GM19397 (cell line): ENCODE data around the gene FBXO3.

Experiments used
- ATAC-seq: cut with Tn5 transposase; IDR thresholded peaks from one replicate; pipeline ENCODE4 v1.9.1; 2021; ENCODE audit warnings: mild to moderate bottlenecking, moderate library complexity; ENCODE audit not compliant: unreplicated experiment

The FBXO3 gene

DNA sequence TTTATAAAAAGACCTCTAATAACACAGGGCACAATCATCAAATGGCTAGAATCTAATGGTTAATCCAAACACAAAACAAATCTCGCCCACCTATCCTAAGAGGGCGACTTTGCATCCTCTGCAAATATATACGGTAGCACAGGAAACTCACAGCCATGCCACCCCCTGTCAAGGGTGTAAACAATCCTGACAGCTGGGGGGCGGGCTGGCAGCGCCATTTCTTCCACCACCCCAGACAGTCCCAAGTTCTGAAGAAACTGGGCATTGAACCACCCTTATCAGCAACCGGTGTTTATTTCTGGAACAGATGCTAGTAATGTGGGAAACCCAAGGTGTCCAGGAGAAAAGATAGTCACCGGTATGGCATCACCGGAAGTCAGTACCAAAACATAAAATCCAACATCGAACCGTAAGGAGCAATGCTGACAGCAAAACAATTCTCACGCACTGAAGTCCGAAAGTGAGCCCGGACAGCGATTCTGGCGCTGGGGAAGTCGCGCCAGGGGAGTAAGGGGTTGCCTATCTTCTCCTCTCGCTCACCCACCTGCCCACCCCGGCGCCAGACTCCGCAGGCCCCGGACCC, 825 bp downstream of the FBXO3 start:
- peak; percentile 8 for ATAC-seq

DNA sequence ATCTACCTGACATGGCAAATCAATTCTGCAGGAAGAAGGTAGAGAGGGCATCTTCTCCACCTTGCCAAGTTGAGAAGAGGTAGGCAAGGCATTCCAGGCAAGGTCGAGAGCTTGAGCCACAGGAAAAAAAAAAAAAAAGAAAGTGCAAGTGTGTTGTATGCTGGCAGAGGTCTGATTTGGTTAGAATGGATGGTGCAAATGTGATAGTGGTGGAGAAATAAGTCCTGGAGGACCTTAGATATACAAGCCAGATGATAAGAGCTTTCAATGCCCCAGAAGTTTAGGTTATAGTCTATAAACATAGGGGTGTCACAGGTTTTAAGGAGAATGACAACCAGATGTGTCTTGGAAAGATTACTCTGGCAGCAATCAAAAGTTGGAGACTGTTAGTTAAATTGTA, 1.4 kb downstream of the FBXO3 start:
- ATAC-seq: no peak

DNA sequence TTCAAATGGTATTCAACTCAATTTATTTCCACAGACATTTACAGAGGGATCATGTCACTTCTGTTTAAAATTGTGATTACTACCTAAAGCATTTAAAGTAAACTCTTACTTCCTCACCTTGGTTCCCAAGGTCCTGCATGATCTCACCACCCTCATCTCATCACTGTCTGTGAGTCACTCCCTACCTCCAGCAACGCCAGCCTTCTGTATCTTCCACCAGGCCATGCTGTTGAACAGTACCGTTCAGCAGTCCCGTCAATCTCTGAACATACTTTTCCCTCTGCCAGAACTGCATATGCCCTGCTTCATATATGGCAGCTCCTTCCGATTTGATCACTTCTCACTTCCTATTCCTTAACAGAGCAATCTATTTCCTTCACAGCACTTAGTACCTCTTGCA, 2.0 kb downstream of the FBXO3 start:
- ATAC-seq: no peak

DNA sequence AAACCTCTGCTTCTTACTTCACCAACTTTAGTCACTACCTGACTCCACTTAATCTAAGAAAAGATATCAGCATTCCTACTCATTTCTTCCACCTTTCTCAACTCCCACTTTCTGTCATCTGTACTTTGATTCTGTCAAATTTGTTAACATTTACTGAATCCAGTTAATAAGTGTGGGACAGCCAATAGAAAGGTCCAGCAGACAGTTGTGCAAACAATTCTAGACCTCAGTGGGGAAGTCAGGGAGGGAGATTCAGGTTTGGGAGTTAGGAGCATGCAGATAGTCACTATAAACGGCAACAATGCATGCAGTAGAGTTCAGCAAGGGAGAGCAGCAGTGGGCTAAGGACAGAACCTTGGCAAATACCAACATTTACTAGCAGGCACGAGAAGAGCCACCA, 4.1 kb downstream of the FBXO3 start:
- ATAC-seq: no peak

DNA sequence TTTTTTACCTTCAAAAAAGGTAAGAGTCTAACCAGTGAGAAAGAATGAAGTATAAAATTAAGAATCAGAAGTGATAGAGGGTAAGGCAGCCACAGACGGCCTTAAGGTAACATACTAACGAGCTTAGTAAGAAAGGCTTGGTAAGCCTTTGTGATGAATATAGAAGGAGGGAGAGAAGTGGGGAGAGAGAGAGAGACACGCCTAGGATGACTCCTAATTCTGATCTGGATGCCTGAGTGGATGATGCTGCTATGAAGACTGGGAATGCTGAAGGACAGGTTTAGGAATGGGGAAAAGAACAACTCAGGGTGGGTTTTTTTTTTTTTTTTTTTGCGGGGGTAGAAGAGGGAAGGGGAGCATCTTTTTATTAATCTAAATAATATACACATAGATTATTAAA, 4.8 kb downstream of the FBXO3 start:
- ATAC-seq: no peak

DNA sequence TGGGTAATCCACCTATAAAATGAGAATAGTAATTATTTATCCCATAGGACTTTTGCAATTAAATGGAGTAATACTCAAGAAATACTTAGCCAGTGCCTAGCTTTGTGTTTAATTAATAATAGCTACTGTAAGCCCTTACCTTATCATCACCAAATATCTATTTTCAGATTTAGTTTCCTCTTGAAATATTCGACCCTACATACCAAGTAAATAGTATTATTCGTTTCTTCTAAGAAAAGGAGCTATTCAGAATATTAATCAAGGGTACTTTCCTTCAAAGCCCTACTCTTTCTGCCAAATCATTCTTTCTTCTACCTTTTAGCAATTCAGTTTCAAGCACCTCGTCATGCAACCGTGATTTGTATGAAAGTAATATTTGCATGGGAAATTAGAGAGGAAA, 6.7 kb downstream of the FBXO3 start:
- ATAC-seq: no peak

DNA sequence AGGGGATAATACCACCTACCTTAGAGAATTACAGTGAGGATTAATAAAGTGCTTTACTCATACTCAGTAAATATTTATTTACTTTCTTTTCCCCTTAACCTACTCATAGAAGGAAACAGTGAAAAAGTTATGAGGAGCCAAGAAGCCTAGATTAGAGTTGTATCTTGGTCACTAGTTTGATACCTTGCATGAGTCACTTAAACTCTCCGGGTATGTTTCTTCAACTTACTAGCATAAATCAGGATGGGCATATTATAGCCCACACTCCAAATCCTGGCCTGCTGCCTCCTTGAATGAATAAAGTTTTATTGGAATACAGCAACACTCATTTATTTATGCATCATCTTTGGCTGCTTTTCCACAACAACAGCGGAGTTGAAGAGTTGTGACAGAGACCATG, 8.2 kb downstream of the FBXO3 start:
- no peak for ATAC-seq

DNA sequence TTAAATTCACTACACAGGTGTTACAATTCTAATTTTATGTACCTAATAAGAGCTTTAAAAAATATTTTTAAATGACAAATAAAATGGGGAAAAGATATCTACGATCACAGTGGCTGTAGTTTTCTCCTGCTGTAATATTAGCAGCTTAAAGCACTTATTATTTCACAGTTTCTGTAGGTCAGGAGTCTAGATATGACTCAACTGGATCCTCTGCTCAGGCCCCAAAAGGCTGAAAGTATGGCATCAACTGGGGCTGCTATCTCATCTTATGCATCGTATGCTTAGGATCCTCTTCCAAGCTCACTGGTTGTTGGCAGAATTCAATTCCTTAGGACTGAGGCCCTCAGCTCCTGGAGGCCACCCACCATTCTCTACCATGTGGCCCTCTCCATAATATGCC, 12.8 kb downstream of the FBXO3 start:
- ATAC-seq: no peak

DNA sequence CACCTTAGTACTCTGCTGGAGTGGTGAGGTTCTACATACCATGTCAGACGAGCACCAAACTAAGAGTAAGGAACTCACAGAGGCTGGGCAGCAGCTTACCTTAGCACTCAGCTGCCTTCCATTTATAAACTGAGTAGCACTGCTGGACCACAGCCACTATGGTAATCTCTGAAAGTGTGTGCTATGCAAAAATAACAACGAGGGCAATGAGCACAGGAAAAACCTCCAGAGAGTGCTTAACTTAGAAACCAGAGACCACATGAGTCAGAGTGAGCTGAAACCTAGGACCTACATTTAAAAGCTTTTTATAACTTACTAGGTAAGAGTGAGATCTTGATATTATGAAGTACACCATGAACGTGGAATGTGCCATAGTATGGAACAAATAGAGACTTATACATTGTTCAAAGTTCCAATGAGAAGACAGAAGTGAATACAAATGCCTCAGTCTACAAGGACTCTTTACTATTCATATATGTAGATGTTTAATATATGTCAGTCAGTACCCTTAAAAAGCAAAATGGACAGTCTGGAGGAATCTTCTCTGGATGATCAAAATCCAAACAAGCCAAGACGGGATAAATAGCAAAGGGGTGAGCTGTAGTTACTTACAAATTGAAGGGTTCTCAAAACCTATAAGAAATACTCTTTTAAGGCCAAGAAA, 20.9 kb downstream of the FBXO3 start:
- peak; percentile 95 for ATAC-seq

DNA sequence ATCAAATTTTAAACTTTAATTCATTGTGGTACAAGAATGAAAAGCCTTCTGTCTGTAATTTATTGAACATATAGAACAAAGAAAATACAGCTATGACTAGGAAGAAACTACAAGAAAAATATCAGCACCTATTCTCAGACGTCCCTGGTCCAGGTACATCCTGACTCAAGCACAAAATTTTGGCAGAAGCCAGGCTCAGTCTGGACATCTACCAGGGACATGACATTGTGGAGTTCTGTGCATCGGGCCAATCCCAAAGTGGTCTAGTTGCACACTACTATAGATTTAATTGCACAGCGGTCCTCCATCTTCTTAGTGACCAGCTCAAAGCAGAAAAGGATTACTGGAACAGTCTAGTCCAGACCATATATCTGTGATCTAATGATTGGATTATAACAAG, 22.4 kb downstream of the FBXO3 start:
- no peak for ATAC-seq

DNA sequence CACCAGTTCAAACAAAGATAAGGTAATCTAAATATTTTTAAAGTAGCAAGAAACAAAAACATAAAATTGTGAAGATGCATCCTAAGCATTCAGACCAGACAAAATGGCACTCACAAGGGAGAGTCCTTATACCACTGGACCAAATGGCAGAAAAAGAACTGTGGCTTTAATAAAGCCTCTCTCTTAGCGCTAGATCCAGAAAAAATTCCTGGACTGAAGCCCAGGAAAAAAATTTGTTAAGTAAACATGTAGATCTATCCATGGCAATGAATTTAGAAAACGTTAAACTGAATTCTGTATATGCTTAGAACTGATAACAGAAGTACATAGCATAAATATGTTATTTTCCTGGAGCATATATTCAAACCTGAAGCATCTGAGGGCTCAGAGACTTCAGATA, 26.3 kb downstream of the FBXO3 start:
- no peak for ATAC-seq

DNA sequence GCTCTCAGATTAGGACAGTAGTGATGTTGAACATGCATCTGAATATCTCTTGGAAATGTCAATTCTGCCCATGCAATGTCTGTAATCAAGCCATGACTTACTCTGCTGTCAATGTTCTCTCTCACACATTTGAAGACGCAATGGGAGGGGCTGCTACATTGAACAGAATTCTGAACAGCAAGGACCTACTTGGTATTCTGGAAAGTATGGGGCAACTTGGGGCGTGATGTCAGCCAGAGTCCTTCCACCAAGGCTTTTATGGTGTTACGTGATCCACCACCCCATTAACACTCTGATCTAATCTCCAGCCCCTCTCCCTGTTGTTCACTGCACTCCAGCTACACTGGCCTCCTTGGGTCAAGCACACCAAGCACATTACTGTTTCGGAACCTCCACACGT, 31.0 kb downstream of the FBXO3 start:
- no peak for ATAC-seq

DNA sequence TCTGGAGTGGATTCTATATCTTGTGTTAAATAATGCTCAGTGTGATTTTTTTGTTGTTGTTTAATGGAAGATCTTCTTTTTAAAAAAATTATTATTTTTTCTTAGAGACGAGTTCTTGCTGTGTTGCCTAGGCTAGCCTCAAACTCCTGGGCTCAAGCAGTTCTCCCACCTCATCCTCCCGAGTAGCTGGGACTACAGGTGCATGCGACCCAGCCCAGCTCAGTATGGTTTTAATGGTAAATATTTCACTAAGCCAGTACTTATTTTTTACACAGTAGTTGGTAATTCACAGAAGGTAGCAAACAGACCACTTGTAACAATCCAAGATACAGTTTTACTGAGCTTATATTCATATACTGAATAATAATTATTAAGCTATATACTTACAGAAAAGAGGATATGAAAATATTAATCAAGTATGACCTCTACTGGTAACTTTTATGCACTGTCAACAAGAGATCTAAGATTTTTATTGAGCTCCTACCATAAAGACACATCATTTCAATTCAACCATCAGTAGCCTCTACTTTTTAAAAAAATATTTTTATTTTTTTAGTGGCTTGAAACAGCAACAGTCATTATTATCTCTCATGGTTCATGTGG, 32.0 kb downstream of the FBXO3 start:
- ATAC-seq: no peak

DNA sequence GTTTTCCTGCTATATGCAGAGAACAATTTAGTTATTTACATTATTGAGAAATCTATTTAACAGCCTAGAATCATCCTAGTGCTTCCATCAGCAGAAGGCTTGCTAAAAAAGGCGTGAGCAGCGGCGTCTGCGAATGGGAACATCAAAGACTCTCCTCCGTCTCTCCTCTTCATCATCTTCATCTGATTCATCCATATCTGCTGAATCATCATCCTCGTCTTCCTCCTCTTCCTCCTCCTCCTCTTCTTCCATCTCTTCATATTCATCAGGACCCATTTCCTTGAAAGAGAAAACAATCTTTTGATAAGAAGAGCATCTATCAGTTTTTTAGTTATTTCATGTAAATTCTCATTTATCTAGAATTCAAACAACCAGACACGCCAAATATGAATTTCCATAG, 32.5 kb downstream of the FBXO3 start:
- ATAC-seq: no peak

DNA sequence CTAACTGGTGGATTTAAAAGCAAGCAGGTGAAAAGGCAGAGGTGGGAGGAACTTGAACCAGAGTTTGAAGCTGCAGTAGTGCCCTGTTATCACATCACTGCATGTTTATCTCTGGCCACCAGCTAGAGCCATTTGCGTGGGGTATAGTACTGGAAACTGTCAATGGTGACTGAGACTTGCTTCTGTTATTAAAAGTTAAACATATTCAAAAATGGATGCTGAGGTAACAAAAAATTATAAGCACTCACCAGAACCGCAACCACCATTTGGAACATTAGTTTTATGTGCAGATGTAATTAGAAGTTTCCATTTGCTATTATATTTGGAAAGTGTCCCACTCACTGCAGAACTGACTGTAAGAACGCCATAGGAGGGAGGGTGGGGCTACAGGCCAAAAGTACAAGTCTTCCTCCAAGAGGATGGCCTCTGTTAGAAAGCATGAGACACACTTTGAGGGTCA, 36.9 kb downstream of the FBXO3 start:
- ATAC-seq: no peak

DNA sequence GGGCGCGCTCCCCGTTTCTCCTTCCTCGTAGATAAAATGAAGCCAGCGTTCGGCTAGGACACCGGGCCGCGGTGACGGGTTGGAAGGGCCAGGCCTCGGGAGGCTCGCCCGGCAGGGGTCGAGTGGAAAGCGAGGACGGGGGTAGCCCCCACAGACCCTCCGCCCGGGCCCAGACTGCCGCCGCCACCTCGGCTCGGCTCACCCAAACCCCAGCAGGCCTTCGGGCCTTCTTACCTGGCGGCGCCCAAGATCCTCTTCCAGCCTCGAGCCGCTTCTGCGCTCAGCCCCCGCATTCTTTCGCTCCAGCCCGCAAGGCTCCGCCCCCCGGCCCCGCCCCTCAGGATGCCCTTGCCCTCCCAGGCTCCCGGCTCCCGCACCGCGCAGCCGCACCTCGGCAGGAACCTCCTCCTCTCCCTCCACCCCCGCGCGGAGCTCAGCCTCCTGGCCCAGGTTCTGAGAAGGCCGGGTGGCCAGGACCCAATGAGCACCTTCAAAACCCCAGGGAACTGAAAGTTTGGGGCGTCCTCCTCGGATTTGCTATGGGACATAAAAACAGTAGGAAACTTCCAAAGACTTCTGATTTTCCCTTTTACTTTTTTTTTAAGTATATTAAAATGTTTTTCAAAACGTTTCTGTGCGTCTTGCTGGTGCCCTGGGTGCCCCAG, 38.0 kb downstream of the FBXO3 start, which contains the start of gene CD59:
TSS of gene CD59 (minus strand) at position 276 of the 665 bp plus-strand sequence. CDS start 13,978 bp downstream, outside the sequence.
- ATAC-seq: peak; percentile 71

DNA sequence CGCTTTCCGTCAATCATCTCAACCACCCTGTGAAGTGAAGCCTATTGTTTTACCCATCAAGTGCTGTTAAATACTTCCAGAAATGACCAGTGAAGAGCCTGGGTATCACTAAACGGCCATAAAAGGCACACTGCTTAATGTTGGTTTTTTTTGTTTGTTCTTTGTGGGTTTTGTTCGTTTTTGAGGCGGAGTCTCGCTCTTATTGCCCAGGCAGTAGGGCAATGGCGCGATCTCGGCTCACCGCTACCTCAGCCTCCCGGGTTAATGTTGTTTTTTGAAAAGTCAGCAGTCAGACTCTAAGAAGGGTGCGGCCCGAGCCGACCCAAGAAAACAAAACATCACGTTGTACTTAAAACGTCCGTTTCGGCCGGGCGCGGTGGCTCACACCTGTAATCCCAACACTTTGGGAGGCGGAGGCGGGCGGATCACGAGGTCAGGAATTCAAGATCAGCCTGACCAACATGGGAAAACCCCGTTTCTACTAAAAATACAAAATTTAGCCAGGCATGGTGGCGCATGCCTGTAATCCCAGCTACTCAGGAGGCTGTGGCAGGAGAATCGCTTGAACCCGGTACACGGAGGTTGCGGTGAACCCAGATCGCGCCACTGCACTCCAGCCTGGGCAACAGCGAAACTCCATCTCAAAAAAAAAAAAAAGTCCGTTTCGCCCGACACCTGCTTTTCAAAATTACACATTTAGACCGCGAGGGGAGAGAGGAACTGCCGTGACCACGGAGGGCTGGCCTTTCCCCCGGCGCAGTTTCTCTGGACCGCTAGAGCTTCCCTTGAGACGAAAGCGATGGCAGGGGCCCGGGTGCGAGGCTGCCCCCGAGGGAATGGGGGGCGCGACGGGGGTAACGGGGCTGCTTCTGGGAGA, 38.8 kb downstream of the FBXO3 start:
- peak; percentile 46 for ATAC-seq

DNA sequence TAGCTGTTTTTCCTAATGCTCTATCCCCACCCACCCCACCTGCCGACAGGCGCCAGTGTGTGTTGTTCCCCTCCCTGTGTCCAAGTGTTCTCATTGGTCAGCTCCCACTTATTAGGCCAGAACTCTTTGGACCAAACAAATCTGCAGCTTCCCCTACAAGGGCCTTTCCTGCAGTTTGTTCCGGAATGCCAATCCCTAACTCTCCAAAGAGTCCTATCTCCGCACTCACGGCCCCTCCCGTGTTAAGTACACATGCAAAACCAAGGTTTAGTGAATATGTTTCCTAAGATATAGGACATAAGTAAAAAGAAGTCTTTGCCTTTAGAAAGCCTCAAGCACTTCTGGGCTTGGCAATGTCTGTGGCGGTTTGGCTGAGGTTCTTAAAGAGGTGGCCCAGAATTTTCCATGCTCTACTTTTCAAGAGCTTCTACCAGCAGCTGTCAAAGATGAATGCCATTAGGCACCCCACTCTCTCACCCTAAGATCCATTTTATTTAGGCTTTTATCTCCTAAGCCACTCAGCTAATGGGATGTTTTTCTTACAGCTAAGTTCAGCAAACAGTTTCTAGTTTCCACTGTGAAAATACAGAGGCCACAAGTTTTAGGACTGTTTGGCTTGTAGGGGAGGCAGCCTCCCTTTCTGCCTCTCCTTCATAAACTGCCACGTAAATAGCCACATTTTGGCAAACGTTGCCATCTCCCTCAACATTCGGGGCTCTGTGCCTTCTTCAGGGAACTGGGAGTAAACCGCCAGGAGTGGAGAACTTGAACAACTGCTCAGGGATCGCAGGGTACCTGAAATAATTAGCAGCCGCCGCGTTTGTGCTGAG, 39.7 kb downstream of the FBXO3 start:
- ATAC-seq: no peak

DNA sequence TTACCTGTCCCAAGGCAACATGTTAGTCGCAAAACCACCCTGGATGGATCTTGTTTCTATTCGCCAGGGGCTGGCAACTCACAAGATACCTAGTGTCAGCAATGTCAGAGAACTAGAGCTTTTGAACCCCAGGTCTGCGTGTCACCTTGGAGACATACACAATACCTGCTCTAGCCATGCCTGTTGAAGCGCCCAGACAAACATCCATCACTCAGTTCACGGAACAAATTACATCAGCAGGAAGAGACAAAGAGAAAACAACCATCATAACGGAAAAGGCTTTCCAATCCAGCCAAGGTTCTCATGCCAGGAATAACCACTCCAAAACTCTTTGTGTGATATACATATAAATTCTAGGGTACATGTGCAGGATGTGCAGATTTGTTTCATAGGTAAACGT, 40.3 kb downstream of the FBXO3 start:
- ATAC-seq: no peak
